GM21528 (cell line): ENCODE data around the gene TMEM8B.

Source experiments
- ATAC-seq: cut with Tn5 transposase; IDR thresholded peaks from one replicate; pipeline ENCODE4 v1.9.1; 2021; ENCODE audit warnings: mild to moderate bottlenecking, moderate library complexity; ENCODE audit not compliant: unreplicated experiment, low FRiP score

The TMEM8B gene

GRCh38 chr9:35839926-35840325 lies 10.9 kb downstream of the TMEM8B start:
- no peak for ATAC-seq

- ATAC-seq = no peak
Observed at GRCh38 chr9:35840881-35841644, 12.0 kb downstream of the TMEM8B start.

GRCh38 chr9:35841645-35841900 lies 12.5 kb downstream of the TMEM8B start:
- ATAC-seq = no peak

GRCh38 chr9:35842020-35842745 lies 13.2 kb downstream of the TMEM8B start:
- no peak for ATAC-seq

- ATAC-seq = no peak
Observed at GRCh38 chr9:35842795-35843194, 13.8 kb downstream of the TMEM8B start.

- no peak for ATAC-seq
Observed at GRCh38 chr9:35844628-35845270, 15.7 kb downstream of the TMEM8B start.

- no peak for ATAC-seq
Observed at GRCh38 chr9:35845824-35846771, 17.1 kb downstream of the TMEM8B start.

- ATAC-seq = peak; percentile 94
Observed at GRCh38 chr9:35847792-35848572, 19.0 kb downstream of the TMEM8B start.

- ATAC-seq = no peak
Observed at GRCh38 chr9:35852267-35852815, 23.3 kb downstream of the TMEM8B start.

GRCh38 chr9:35852876-35853865 lies 24.1 kb downstream of the TMEM8B start:
- ATAC-seq = no peak

- ATAC-seq = no peak
Observed at GRCh38 chr9:35854091-35854762, 25.2 kb downstream of the TMEM8B start.

- no peak for ATAC-seq
Observed at GRCh38 chr9:35856206-35856605, 27.2 kb downstream of the TMEM8B start.

GRCh38 chr9:35856882-35857281 lies 27.9 kb downstream of the TMEM8B start:
- ATAC-seq = no peak

GRCh38 chr9:35858458-35858857 lies 29.4 kb downstream of the TMEM8B start:
- no peak for ATAC-seq

- no peak for ATAC-seq
Observed at GRCh38 chr9:35859310-35859989, 30.4 kb downstream of the TMEM8B start.

GRCh38 chr9:35859990-35860339 lies 30.9 kb downstream of the TMEM8B start:
- ATAC-seq = no peak

GRCh38 chr9:35861161-35861897 lies 32.3 kb downstream of the TMEM8B start:
- ATAC-seq = no peak
